Measurements from ENCODE around the gene NFATC2. TPM values are rescaled to one million over a fixed set of nuclear protein-coding genes. Genes with fewer than 3 reads are reported as not detected.

The NFATC2 gene
- total RNA-seq, 4 donors from 2014 or later = 5.7 to 36.4 (median 12.0) TPM

GRCh38 chr20:51372966-51373365 lies 169.6 kb downstream of the NFATC2 start:
- Histone ChIP-seq H3K27ac (no peak overlapping the region), H3K4me3 (no peak overlapping the region), H3K4me1 (no peaks in the 10 kb centered on the region), H3K9me3 (no peaks in the 10 kb centered on the region), H3K36me3 (no peaks in the 10 kb centered on the region), H3K27me3 (no peaks in the 10 kb centered on the region)
- DNase-seq = no peak
- no peak for TF ChIP-seq POLR2A (IDR thresholded peaks at IDR 0.05)
- TF ChIP-seq CTCF (IDR thresholded peaks at IDR 0.05) = no peak
- intact Hi-C loops (cut with DNase I; ENCODE audit: low total_unique reads) = loop anchor here (10.0 kb wide), 1 partner anchor 222 kb away; no protein-coding TSS in a partner anchor

GRCh38 chr20:51372176-51372803 lies 170.2 kb downstream of the NFATC2 start:
- intact Hi-C loops (cut with DNase I; ENCODE audit: low total_unique reads) = loop anchor here (10.0 kb wide), 1 partner anchor 223 kb away; no protein-coding TSS in a partner anchor
- H3K4me1 ChIP-seq = no peaks in the 10 kb centered on the region
- no peaks in the 10 kb centered on the region for H3K9me3 ChIP-seq
- H3K27me3 ChIP-seq = no peaks in the 10 kb centered on the region
- H3K36me3 ChIP-seq = no peaks in the 10 kb centered on the region
- H3K4me3 ChIP-seq = no peak overlapping the region
- TF ChIP-seq POLR2A (IDR thresholded peaks at IDR 0.05) (no peak), CTCF (IDR thresholded peaks at IDR 0.05) (peak; percentile 78 to 86 (median 84))
- peak; percentile 69 to 70 for DNase-seq
- H3K27ac ChIP-seq = no peak overlapping the region

GRCh38 chr20:51371720-51372119 lies 170.8 kb downstream of the NFATC2 start:
- H3K4me1 ChIP-seq = no peaks in the 10 kb centered on the region
- no peaks in the 10 kb centered on the region for H3K27me3 ChIP-seq
- H3K4me3 ChIP-seq = no peak overlapping the region
- no peak overlapping the region for H3K27ac ChIP-seq
- no peak for DNase-seq
- no peak for TF ChIP-seq POLR2A (IDR thresholded peaks at IDR 0.05)
- TF ChIP-seq CTCF (IDR thresholded peaks at IDR 0.05) = no peak
- intact Hi-C loops (cut with DNase I; ENCODE audit: low total_unique reads) = loop anchor here (10.0 kb wide), 1 partner anchor 223 kb away; no protein-coding TSS in a partner anchor
- no peaks in the 10 kb centered on the region for H3K36me3 ChIP-seq
- no peaks in the 10 kb centered on the region for H3K9me3 ChIP-seq

- intact Hi-C loops (cut with DNase I; ENCODE audit: low total_unique reads) = no loop called here
- DNase-seq = no peak
- no peaks in the 10 kb centered on the region for H3K4me1 ChIP-seq
- H3K27me3 ChIP-seq = no peaks in the 10 kb centered on the region
- no peaks in the 10 kb centered on the region for H3K9me3 ChIP-seq
- H3K27ac ChIP-seq = no peak overlapping the region
- no peaks in the 10 kb centered on the region for H3K36me3 ChIP-seq
- H3K4me3 ChIP-seq = no peak overlapping the region
- TF ChIP-seq POLR2A (IDR thresholded peaks at IDR 0.05) (no peak), CTCF (IDR thresholded peaks at IDR 0.05) (no peak)
Observed at GRCh38 chr20:51369503-51369902, 173.0 kb downstream of the NFATC2 start.

- intact Hi-C loops (cut with DNase I; ENCODE audit: low total_unique reads) = no loop called here
- TF ChIP-seq POLR2A (IDR thresholded peaks at IDR 0.05) (no peak), CTCF (IDR thresholded peaks at IDR 0.05) (no peak)
- DNase-seq = no peak
Observed at GRCh38 chr20:51368461-51369211, 173.9 kb downstream of the NFATC2 start.

More at GRCh38 chr20:51368461-51369211, 173.9 kb downstream of the NFATC2 start:
- Histone ChIP-seq H3K27me3 (no peaks in the 10 kb centered on the region), H3K4me1 (no peaks in the 10 kb centered on the region), H3K27ac (no peak overlapping the region), H3K4me3 (no peak overlapping the region), H3K36me3 (no peaks in the 10 kb centered on the region), H3K9me3 (no peaks in the 10 kb centered on the region)

Data from uterus (tissue), 4 donors.